ENCODE measurements around the gene TCEA3.

Gene TCEA3

DNA sequence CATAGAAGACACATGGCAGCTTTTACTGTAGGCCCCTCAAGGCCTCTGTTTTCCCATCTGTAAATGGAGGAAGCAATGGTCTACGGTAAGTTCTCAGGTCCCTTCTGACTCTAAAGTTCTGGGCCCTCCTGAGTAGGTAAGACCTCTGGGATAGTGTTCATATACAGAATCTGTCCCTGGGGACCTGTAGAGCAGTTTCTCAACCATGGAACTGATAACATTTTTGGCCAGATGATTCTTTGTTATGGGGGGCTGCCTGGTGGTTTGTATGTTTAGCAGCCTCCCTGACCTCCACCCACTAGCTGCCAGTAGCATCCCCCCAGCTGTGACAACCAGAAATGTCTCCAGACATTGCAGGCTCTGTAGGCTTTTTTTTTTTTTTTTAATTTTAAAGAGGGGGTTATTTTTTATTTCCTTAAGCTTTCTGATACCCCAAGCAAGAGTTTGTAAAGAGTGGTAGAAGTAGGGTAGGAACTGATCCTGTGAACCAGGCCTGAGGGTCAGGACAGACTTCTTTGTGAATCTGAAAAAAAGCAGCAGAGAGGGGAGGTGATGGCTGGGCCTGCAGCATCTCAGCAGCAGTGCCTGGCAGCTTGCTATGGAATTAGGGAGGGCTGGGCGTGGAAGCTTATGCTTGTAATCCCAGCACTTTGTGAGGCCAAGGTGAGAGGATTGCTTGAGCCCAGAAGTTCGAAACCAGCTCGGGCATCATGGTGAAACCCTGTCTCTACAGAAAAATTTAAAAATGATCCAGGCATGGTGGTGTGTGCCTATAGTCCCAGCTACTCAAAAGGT is 20.2 kb upstream of the TCEA3 start:
- no peak for DNase-seq

DNA sequence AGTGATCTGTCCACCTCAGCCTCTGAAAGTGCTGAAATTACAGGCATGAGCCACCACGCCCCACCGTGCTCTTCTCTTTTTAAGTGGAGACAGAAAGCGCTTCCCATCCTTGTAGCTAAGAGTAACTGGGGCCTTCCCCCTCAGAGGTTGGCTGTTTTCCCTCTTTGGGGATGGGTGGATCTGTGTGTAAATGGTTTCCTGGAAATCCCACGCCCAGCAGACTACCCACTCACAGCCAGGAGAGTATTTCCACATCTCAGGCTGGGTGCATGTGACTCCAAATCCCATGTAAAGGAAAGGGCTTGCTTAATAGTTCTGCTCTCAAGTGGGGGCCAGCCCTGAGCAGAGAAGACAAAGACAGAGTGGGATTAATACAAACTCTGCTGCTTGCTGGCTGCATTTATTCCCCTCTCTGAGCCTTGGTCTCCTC is 19.6 kb upstream of the TCEA3 start:
- no peak for DNase-seq

DNA sequence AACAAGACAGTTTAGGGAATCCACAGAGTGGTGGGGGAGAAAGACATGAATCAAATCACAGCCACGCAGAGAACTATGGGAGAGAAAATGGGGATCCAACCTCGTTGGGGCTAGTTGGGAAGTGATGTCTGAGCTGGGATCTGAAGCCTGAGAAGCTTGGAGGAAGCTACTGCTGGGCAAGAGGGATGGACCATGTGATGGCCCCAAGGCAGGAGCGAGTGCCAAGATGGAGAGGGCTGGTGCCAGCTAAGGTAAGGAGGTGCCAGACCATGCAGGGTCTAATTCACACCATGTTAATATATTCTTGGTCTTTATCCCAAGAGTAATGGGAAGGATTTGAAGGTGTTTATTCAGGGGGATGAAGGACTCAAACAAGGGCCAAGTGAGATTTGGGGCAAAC is 18.2 kb upstream of the TCEA3 start:
- DNase-seq, result no peak

DNA sequence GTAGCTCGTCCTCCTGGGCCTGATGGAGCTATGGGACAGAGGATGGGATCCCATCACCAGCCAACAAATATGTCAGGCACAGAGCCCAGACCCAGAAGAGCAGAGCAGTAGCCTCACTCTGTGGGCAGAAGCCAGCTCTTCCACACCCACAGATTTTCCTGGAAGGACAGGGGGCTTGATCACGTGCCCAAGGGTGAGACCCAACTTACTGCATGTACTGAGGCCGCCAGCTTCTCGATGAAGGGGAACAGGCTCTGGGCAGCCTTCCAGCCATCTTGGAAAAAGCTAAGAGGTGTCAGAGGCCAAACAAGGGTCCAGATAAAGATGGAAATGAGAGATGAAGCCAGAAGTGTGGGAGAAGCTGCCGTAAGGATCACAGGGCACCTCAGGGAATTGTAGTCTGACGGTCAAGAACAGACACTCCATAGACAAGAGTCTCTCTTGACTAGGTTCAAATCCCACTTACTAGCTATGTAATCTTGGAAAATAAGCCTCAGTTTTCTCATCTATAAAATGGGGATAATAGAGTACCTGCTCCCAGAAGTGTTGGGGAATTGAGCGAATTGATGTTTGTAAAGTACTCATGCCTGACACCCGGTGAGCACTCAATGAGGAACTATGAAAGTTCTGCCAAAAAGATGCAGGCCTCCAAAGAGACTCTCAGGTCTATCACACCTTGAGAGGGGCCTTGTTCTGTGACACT is 17.0 kb upstream of the TCEA3 start:
- DNase-seq, result no peak

DNA sequence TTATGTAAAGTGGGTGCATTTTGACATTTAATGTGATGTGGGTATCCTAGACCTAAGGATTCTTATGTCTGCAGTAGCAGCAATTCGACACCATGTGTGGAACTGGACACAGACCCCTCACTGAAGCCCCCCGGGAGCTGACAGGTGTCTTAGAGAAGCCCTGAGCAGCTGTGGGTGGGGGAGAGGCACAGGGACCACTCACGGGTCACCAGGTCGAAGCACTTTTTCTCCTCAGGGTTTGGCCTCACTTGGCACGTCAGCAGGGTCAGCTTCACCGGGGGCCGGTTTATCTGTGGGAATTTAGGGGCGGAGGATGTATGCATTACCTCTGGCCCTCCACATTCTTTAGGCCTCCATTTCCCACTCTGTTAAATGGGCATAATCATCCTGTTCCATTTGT is 14.0 kb upstream of the TCEA3 start:
- no peak for DNase-seq

DNA sequence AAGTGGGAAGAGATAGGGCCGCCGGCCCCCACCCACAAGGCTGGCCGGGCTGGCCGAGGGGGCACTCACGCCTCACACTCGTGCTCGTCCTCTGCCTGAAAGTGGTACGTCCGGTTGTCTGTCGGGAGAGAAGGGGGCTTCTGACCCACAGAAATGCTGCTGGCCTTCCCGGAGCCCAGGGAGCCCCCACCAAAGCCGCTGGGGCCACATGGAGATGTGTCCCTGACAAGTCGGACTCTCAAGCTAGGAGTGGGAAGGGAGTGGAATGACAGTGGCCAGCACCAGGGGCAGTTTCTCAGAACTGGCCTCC is 12.8 kb upstream of the TCEA3 start:
- DNase-seq, result no peak

DNA sequence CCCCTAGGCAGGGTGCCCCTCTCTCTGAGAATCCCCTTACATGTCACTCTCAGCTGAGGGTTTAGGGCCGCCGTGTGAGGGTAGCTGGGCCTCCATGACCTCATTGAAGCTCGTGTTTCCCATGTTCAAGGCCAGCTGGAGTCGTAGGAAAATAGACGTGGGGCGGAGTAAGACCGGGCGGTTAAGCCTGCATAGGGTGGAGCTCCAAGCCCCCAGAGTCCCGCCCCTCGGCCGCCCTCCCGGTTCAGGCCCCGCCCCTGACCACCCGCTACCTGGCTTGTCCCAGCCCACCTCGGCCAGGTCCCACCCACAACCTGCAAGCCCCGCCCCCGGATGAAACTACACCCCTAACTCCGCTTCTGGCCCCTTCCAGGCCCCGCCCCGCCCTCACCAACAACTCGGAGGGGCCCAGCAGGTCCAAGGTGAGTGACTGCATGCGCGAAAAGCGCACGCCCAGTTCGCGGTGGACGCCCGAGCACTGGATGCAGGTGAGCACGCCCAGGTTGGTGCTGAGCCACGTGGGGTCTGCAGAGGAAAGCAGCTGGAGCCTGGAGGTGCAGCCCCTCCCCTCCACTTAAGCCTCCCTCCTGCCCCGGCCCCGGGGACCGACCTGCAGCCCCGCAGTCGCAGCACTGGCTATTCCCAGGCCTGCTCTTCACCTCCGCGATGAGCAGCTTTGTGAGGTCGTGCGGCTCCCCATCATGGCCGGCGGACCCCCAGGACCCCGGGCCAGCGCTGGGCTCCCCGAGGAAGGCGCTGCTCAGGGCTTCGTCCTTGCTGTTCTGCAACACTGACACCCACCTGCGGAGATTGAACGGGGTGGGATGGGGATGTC is 12.2 kb upstream of the TCEA3 start:
- DNase-seq, result no peak

DNA sequence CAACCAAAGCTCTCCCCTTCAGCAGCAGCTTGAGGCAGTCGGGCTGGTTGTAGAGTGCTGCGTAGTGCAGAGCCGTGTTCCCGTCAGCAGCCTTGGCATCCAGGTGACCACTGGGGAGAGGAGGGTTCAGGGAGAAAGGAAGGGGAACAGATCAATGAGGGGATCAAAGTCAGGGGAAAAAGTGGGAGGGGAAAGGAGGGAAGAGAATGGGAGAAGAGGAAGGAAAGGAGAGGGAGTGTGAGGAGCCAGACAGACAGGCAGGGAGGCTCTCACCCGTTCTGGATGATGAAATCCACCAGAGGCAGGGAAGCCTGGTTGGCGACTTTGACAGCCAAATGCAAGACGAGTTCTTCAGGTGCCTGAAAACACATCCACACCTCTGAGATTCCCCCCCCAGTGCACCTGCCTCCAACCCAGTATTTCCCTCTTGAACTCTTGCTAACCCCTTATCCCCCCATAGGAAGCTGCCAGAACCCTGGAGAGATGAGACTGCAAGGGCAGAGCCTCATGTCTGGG is 9.8 kb upstream of the TCEA3 start:
- DNase-seq, result no peak

DNA sequence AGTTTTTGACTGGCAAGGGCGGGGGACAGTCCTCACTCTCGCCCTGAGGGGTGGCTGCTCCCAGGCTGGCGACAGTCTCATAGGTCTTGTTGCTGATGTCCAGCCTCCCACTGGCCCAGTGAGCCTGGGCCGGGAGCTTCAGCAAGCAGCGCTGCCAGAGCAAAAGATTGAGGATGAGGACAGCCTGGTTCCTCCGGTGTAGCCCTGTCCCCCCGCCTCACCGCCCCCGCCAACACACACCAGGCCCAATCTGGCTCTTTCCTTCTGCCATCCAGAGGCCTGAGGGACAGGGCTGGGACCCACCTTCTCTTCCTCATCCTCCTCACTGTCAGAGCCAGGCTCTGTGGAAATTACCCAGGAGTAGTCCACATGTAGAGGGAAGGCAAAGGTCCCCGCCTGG is 8.6 kb upstream of the TCEA3 start:
- DNase-seq, result no peak

DNA sequence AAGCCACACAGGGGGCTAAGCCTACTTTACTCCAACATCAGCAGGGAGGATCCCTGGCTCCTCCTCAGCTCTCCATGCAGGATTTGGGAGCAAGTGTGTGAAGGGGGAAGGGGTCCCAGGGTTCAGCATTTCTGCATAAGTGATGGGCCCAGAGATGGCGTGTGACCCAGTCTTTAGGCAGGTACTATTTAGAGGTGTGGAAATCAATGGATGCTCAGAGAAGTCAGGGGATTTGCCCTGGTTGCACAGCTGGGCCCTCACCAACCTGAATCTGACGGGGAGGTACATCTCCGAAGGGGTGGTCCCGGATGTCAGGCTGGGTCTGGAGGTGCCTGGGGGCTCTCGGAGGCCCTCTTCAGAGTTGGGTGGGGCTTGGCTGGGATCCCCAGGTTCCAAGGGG is 6.9 kb upstream of the TCEA3 start:
- no peak for DNase-seq

DNA sequence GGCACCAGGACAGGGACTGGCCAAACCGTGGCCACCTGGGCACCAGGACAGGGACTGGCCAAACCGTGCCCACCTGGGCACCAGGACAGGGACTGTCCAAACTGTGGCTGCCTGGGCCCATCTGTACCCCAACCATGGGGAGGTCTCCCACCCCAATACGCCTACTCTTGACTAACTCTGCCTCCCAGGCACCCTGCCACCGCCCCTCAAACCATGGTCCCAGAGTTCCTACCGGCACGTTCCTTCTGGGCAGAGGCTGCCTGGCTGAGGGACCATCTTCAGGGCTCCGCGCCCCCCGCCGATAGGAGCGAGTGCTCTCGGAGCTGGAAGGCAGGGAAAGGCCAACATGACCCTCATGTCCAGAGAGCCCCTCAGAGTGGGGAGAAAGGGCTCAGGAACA is 6.3 kb upstream of the TCEA3 start:
- DNase-seq, result no peak

DNA sequence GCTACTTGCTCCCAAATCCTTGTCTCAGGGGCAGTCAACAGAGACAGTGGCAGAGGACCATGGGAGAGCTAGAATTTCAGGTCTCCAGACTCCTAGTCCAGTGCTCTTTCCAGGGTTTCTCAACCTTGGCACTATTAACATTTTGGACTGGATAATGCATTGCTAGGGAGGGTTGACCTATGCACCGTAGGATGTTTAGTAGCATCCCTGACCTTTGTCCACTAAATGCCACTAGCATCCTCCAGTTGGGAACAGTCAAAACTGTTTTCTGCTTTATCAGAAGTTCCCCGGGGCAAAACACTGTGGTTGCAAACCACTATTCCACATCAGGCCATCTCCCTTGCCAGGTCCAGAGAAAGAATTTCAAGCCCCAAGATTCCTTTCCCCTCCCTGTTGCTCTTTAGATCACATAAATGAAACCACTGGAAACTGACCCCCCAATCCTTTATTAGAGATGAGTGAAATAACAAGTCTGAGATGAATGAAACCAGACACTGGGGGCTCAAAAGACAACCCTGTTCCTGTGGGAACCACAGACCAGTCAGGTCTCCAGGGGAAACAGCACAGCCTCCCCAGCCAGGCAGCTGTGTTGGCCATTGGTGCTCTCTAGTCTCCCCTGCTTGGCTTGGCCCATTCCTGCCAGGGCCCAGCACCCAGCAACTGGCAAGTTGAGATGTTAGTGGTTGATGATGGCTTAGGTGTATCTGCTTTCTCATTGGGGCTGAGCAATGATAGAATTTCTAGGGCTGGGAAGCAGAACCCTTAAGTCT is 3.8 kb upstream of the TCEA3 start:
- DNase-seq, result no peak

DNA sequence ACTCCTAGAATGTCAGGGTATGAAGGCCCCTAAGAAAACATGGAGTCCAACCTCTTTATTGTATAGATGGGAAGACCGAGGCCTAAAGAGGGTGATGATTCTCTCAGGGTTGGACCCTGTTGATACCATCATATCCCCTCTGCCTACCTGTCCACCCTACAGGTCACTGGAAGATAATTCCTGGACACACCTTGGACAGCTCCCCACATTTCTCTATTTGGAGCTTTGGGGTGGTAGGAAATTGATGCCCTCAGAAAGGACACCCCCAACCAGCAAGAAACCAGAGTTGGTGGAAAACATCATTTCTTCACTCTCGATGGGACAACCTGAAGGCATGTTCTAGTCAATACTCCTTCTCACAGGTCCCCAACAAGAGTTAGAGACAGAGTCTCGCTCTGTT is 3.0 kb upstream of the TCEA3 start:
- DNase-seq, result no peak

DNA sequence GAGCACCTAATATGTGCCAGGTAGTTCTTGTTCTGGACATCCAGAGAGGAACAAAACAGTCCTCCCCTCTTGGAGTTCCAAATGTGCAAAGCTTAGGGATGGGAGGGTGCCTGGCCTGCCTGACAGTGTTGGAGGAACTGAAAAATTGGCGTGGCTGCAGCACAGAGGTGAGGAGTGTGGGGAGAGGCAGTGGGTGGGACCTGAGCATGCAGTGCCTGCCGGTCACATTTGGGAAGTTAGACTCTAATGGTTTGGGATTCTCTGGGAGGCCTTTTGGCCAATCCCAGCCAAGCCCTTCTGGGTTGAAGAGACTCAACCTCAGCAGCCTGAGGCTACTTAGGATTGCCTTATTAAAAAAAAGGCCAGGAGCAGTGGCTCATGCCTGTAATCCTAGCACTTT is 2.3 kb upstream of the TCEA3 start:
- DNase-seq, result no peak

DNA sequence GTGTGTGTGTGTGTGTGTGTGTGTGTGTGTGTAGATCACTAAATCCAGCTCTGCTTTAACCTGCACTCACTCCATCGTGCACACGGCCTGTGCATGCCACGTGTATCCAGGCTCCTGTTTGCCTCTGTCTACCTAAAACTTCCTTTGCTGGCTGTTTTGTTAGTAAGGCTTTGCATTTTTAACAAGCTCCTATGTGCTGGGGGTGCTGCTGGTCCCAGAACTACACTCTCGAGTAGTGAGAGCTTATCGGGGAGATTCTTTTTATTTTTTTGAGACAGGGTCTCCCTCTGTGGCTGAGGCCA is 596 bp upstream of the TCEA3 start:
- DNase-seq, result no peak

DNA sequence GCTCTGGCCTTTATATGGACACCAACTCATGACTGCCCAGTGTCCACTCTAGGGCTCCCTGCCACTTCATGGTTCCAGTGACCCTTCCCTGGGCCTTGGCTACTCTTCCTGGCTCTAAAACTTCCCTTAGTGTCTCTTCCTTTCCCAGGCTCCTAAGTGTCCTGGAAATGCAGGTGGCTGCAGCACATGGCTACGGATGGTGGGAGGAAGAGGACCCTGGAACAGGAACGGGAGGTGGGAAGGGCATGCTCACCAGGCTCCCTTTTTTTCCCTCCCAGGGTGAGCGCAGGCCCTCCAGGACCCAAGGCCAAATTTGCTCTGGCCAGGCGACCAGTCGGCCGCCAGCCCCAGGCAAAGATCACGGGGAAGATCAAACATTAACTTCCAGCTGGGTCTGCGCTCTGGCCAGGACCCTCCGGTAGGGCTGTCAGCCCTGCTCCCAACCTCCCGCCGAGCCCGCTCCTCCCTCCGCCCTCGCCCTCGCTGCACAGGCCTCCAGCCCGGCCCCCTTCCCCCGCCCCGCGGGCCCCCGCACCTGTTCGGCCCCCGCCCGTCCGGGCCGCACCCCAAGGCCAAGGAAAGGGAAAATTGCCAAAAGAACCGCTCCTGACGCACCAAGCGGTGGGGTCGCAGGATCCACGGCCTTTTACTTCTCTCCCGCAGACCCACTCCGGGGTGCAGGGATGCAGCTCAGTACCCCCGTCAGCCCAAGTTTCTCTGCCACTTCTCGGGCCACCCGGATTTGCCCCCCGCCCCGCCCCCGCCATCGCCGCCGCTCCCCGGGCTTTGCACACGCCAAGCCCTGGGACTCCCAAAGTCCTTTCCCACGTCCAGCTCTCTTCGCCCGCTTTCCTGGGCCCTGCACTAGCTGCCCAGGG is 894 bp downstream of the TCEA3 start:
- no peak for DNase-seq

DNA sequence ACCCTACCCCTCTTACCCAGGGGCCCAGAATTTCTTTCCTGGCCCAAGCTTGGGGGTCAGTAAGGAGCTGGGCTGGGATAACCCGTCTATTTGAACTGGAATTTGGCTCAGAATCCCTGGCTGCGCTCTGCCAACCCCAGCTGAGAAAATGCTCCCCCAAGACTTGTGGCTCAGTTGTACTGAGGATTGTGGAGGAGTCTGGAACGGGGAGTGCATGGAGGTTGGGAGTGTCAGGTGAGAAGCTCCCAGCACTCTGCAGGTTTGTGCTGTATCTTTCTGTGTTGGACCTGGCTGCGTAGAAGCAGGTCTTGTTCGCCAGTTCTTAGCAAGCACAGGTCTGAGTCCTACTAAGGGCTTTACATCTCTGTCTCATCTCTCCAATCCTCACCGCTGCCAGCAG is 1.6 kb downstream of the TCEA3 start:
- no peak for DNase-seq

DNA sequence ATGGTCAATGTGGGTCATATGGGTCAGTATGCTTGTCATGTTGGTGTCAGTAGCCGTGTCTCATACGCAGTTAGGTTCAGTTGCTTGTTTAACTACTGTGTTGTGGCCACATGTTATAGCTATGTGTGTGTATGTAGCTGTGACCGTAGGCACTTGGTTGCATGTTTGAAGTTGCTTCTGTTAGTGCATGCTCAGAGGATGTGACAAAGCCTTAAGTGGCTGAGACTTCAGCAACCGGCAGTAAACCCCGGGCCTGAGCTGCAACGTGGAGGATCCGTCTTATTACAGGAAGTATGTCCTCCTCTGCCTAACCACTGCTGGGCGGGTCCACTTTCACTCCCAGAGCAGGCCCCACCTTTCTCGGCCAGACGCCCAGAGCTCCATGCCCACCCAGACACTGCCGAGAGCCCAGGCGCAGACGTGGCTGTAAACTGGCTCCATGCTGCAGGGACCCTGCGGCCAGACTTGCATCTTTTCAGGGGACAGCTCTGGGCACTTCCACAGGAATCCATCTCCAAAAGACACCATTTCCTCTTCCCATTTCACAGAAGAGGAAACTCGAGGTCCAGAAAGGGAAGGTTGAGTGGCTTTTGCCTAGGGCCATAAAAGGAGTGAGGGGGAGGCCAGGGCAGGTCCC is 2.2 kb downstream of the TCEA3 start:
- peak; percentile 41 for DNase-seq

DNA sequence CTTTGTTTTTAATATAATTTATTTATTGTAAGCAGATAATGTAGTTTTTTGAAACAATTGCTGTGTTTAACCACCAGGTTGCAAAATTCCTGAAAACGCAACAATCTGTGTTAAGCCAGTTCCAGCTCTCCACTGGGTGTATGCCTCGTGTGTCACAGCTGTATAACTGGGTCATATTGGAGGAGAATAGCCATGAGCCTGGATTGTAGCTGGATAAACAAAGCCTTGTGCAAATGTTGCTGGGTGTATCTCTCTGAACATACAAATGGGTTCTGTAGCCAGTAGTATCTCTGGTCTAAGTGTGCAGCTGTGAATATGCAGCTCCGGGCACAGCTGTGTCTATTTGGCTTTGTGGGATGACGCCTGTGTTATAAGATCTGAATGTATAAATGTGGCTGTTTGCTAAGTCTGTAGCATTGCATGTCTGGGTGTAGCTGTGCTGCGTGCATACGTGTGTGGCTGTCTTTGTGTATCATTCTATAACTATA is 2.8 kb downstream of the TCEA3 start:
- peak; percentile 42 for DNase-seq

DNA sequence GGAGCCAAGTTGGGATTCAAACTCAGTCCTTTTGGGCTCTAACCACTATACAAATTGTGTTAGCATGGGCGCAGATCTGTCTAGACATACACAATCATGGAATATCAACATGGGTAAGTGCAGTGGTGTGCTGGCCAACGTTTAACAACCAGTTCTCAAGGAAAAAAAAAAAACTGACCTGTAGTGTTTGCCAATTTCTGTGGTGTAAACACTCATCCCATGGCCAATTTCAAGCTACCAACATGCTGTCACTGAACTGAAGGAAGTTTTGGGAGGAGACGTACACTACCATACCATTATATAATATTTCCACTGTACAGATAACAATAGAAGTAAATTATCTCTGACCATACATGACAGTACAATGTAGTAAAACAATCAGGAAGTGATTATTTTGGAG is 3.2 kb downstream of the TCEA3 start:
- DNase-seq, result no peak

DNA sequence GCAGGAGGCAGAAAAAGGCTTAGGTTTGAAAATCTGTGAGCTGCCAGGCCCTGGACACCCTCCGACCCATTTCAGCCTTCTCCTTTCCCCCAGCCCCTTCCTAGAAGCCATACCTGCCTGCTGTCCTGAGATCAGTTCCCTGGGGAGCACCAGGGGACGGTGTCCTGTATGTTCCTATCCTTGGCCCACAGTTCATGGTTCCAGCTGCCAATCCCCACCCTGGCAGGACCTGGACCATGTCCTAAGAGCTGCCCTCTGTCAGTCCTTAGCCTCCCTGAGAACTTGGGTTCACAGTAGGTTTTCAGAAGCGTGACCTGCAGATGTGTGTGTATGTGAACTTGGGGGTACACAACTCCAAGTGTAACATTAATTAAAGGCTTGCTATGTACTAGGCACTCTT is 3.8 kb downstream of the TCEA3 start:
- DNase-seq, result no peak

DNA sequence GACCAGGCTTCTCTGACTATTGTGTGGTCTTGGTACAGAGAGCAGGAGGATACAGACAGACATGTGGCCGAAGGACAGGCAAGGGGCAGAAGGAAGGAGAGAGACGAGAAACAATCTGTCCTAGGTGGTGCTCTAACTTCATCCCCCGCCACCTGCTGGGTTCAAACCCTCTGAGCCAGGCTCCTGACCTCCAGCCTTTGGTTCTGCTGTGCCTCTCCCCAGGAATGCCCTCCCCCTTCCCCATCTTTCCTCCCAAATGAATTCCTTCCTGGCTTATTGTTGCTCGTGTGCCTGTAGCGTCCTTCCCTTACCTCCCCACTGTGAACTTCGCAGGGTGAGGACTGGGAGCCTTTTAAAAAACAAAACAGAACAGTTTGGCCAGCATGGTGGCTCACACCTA is 5.4 kb downstream of the TCEA3 start:
- no peak for DNase-seq

Data from DMS153 (cell line).